NCI-H2196 (cell line): ENCODE data around the gene DKK2.
"Not testable (repeated sequence)": the region's sequence is repeated elsewhere in the genome, so short reads cannot be mapped to it uniquely, and the experiment has no call there.

Experiments used
- DNase-seq: peaks from one replicate; lab custom pipeline; 2025; ENCODE audit not compliant: unreplicated experiment; lab: John Stamatoyannopoulos, UW

Gene DKK2

GRCh38 chr4:106914223-106914622, 121.9 kb downstream of the DKK2 start:
- no peak for DNase-seq

- DNase-seq: no peak
These were observed 126.5 kb downstream of the DKK2 start for GRCh38 chr4:106909486-106910188.

- not testable (repeated sequence) for DNase-seq
These were observed 128.1 kb downstream of the DKK2 start for GRCh38 chr4:106908049-106908448.

- DNase-seq: no peak
These were observed 128.9 kb downstream of the DKK2 start for GRCh38 chr4:106907216-106907615.

- no peak for DNase-seq
These were observed 129.4 kb downstream of the DKK2 start for GRCh38 chr4:106906728-106907127.

- DNase-seq: peak; percentile 11
These were observed 137.4 kb downstream of the DKK2 start for GRCh38 chr4:106898621-106899230.

- no peak for DNase-seq
These were observed 142.2 kb downstream of the DKK2 start for GRCh38 chr4:106893903-106894302.

GRCh38 chr4:106893395-106893881, 142.7 kb downstream of the DKK2 start:
- DNase-seq: no peak

GRCh38 chr4:106892786-106893185, 143.3 kb downstream of the DKK2 start:
- DNase-seq: no peak

GRCh38 chr4:106875340-106875739, 160.8 kb downstream of the DKK2 start:
- no peak for DNase-seq
